HFFc6 (cell line): Measurements from ENCODE around the gene SPAG8. TPM values are rescaled to one million over a fixed set of nuclear protein-coding genes. Genes with fewer than 3 reads are reported as not detected.

Source experiments
- DNase-seq: peaks from one replicate; pipeline ENCODE4 v3.0.0-alpha.2; 2018
- H3K27ac Mint-ChIP-seq: 2 replicates; pipeline ENCODE4 v1.8.0; 2020; ENCODE audit warnings: mild to moderate bottlenecking, mixed read lengths
- H3K27me3 Mint-ChIP-seq: 2 replicates; pipeline ENCODE4 v1.8.0; 2021; ENCODE audit warnings: mild to moderate bottlenecking, moderate library complexity, mixed read lengths; ENCODE audit not compliant: insufficient read depth
- H3K36me3 Mint-ChIP-seq: 2 replicates; pipeline ENCODE4 v1.8.0; 2021; ENCODE audit warnings: low read depth, mixed read lengths
- H3K4me1 Mint-ChIP-seq: 2 replicates; pipeline ENCODE4 v1.8.0; 2020; ENCODE audit warnings: low read depth, mixed read lengths
- H3K4me3 Mint-ChIP-seq: 2 replicates; pipeline ENCODE4 v1.8.0; 2020; ENCODE audit warnings: mild to moderate bottlenecking, moderate library complexity, mixed read lengths
- H3K9me3 Mint-ChIP-seq: 2 replicates; pipeline ENCODE4 v1.8.0; 2020; ENCODE audit warnings: mild to moderate bottlenecking, mixed read lengths
- total RNA-seq, 6 experiments: library from RNA; stranded (reverse); fragmentation: NEBNext Ultra II Directional; extraction: Animal tissue kit (Norgen Biotek cat#: 25700); gene quantifications; 2 replicates in 1 of 6; 3 replicates in 5 of 6; pipeline ENCODE4 v1.2.3, GENCODE V29; 2021
- TF ChIP-seq, protein P1 (sequence below): fragments of 200-600 bp; sonication (generic); IDR thresholded peaks from 2 replicates; pipeline ENCODE4 v1.5.0; 2021; ENCODE audit warnings: antibody characterized with exemption, mild to moderate bottlenecking

SPAG8 gene
- total RNA-seq, 6 experiments from 2014 or later, result 0.80 to 1.7 (median 1.2) TPM

DNA sequence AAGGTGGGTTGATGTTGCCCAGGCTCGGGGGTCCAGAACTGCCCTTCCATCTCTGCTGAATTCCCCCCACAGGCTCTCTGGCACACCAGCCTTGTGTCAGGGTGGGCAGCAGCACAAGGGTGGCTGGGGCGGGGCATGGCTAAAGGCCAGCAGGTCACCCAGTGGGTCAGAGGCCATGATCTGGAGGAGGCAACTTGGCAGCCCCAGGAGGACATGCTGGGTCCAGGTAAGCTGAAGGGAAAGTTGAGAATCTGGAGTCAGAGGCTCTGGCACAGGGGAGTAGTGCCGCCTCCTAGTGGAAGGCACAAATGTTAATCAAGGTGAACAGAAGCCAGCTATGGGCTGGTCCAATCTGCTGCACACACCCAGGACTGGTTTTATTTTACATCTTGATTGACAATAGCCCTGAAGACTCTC, 23.2 kb upstream of the SPAG8 start:
- TF ChIP-seq, protein P1, sequence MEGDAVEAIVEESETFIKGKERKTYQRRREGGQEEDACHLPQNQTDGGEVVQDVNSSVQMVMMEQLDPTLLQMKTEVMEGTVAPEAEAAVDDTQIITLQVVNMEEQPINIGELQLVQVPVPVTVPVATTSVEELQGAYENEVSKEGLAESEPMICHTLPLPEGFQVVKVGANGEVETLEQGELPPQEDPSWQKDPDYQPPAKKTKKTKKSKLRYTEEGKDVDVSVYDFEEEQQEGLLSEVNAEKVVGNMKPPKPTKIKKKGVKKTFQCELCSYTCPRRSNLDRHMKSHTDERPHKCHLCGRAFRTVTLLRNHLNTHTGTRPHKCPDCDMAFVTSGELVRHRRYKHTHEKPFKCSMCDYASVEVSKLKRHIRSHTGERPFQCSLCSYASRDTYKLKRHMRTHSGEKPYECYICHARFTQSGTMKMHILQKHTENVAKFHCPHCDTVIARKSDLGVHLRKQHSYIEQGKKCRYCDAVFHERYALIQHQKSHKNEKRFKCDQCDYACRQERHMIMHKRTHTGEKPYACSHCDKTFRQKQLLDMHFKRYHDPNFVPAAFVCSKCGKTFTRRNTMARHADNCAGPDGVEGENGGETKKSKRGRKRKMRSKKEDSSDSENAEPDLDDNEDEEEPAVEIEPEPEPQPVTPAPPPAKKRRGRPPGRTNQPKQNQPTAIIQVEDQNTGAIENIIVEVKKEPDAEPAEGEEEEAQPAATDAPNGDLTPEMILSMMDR, result peak; percentile 66
- no peaks in the 10 kb centered on the region for H3K9me3 Mint-ChIP-seq
- no peak overlapping the region for H3K4me3 Mint-ChIP-seq
- no peaks in the 10 kb centered on the region; the same call in 1 of the 2 replicates for H3K36me3 Mint-ChIP-seq
- H3K27me3 Mint-ChIP-seq, result peaks cover 4% of the 10 kb centered on the region
- H3K4me1 Mint-ChIP-seq, result peaks cover 27% of the 10 kb centered on the region
- H3K27ac Mint-ChIP-seq, result no peak overlapping the region
- no peak for DNase-seq

DNA sequence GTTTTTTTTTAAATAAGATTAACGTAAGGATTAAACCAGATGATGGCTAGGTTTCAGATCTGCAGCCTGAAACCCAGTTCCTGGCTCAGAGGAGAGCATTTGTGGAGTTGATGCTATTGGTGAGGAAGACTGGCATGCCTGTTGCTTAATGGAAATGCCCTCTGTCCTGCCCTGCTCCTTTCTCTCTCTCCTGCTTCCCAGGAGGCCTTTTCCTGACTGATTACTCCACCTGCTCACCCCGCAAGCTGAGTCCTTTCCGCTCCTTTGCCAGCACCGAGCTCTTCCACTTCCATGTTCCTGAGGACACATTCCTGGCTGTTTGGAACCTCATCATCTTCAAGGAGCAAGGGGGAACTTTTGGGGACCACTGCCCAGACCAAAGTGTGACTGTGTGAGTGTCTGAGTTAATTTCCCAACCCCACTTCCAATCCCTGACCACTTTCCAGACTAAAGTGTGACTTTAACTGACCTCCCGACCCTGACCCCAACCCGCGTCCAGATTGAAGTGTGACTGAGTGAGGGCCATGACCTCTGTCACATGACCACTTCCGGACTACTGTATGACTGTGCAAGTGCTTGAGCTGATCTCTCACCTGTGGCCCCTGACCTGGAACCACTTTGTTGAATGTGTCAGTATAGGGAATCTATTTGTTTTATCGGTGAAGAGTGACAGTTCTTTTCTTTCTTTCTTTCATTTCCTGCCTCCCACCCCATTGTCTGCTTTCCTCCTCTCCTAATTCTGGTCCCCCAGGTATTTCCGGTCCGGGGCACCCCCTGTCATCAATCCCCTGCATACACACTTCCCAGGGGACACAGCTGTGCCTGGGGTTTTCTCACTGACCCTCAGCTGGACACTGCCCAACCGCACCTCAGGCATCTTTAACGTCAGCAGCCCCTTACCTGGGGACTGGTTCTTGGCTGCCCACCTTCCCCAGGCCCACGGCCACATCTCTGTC, 22.5 kb upstream of the SPAG8 start:
- Mint-ChIP-seq H3K4me3 (no peak overlapping the region), H3K4me1 (peaks cover 34% of the 10 kb centered on the region)
- TF ChIP-seq, protein P1, result no peak

DNA sequence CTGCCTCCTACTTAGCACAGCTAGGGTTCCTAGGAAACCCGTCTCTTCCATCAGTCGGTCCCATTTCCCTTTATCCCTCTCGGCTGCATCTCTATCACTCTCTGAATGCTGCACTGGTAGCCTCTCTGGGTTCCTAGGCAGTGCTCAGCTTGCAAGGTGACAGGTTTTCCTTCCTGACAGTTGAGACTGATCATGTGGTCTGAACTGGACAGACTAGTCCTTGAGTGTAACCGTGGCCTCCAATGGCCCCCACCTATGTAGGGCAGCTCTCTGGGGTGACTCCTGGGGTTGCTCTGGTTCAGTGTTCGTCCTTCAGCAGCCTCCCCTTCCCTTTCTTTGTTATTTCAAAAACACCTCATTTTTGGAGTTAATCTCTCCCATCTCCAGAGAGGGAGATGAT, 20.8 kb upstream of the SPAG8 start:
- TF ChIP-seq, protein P1, result no peak

More for the DNA sequence above, 22.5 kb upstream of the SPAG8 start:
- Mint-ChIP-seq H3K27me3 (peaks cover 4% of the 10 kb centered on the region), H3K36me3 (no peaks in the 10 kb centered on the region; the same call in 1 of the 2 replicates), H3K9me3 (no peaks in the 10 kb centered on the region), H3K27ac (no peak overlapping the region)
- DNase-seq, result no peak

DNA sequence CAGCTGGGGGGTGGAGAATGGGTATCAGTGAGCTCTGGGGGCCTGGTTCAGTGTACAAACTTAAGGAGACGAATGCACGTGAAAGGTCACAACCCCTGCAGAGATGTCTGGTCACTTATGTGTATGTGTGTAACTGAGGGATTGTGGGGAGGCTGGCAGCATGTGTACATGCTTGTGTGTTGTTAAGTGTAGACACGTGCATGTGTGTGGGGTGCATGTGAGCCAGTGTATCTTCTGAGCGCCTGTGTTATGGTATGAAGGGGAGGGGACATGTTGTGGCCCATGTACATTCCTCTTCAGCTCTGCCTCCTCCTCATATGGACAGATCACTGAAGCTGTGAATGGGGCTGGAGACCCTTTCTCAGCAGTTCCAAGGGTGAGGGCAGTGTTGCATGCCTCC, 19.0 kb upstream of the SPAG8 start:
- no peaks in the 10 kb centered on the region for H3K9me3 Mint-ChIP-seq
- no peaks in the 10 kb centered on the region; the same call in none of the 2 replicates for H3K27me3 Mint-ChIP-seq
- TF ChIP-seq, protein P1, result no peak
- no peaks in the 10 kb centered on the region for H3K36me3 Mint-ChIP-seq
- peaks cover 65% of the 10 kb centered on the region for H3K4me1 Mint-ChIP-seq
- H3K27ac Mint-ChIP-seq, result no peak overlapping the region
- H3K4me3 Mint-ChIP-seq, result no peak overlapping the region
- no peak for DNase-seq

More for the DNA sequence above, 20.8 kb upstream of the SPAG8 start:
- H3K9me3 Mint-ChIP-seq, result no peaks in the 10 kb centered on the region
- no peak overlapping the region for H3K4me3 Mint-ChIP-seq
- no peak for DNase-seq
- H3K27ac Mint-ChIP-seq, result no peak overlapping the region
- no peaks in the 10 kb centered on the region; the same call in none of the 2 replicates for H3K27me3 Mint-ChIP-seq
- H3K4me1 Mint-ChIP-seq, result peaks cover 47% of the 10 kb centered on the region
- H3K36me3 Mint-ChIP-seq, result no peaks in the 10 kb centered on the region; the same call in 1 of the 2 replicates

DNA sequence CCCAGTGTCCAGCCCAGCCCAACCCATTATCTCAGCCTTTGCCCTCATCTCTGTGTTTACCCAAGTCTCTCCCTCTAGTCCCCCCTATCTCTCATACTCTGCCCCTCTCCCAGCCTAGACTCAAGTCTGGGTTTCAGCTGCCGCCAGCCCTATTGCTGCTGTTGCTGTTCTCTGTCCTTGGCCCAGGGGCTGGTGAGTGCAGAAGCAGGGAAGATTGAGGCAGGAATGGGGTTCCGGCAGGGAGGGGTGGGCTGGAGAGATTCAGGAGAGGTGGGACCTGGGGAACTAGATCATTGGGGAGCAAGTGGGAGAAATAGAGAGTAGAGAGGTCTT, 17.7 kb upstream of the SPAG8 start:
- Mint-ChIP-seq H3K27ac (peak overlapping the region; percentile 81), H3K9me3 (no peaks in the 10 kb centered on the region), H3K4me1 (peaks cover 67% of the 10 kb centered on the region), H3K4me3 (peak overlapping the region; percentile 89), H3K36me3 (no peaks in the 10 kb centered on the region), H3K27me3 (no peaks in the 10 kb centered on the region; the same call in 1 of the 2 replicates)
- TF ChIP-seq, protein P1, result no peak
- no peak for DNase-seq
